NCI-H774 (cell line): ENCODE measurements around the gene PMM1.

ENCODE experiments used
- DNase-seq: peaks from one replicate; lab custom pipeline; 2025; lab: John Stamatoyannopoulos, UW

PMM1 gene

DNA sequence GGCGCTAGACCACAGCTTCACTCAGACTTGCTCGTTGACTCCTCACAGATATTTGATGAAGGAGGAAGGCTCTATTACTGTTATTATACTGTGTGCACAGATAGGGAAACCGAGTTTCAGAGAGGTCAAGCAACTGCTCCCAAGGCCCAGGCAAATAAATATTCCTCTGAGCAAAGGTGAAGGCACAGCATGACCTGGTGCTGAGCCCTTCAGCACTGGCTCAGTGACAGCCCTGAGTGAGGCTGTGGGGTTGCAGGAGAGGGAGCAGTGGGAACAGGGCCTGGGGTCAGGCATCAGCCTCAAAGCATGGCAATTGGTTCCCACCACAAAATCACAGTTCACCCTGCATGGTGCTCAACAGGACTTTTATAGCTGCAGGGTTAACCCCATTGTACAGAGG is 52.4 kb downstream of the PMM1 start:
- no peak for DNase-seq

GRCh38 chr22:41535244-41535643 is 54.4 kb downstream of the PMM1 start:
- no peak for DNase-seq

- DNase-seq, result no peak
These were observed 55.4 kb downstream of the PMM1 start for GRCh38 chr22:41534219-41534618.

DNA sequence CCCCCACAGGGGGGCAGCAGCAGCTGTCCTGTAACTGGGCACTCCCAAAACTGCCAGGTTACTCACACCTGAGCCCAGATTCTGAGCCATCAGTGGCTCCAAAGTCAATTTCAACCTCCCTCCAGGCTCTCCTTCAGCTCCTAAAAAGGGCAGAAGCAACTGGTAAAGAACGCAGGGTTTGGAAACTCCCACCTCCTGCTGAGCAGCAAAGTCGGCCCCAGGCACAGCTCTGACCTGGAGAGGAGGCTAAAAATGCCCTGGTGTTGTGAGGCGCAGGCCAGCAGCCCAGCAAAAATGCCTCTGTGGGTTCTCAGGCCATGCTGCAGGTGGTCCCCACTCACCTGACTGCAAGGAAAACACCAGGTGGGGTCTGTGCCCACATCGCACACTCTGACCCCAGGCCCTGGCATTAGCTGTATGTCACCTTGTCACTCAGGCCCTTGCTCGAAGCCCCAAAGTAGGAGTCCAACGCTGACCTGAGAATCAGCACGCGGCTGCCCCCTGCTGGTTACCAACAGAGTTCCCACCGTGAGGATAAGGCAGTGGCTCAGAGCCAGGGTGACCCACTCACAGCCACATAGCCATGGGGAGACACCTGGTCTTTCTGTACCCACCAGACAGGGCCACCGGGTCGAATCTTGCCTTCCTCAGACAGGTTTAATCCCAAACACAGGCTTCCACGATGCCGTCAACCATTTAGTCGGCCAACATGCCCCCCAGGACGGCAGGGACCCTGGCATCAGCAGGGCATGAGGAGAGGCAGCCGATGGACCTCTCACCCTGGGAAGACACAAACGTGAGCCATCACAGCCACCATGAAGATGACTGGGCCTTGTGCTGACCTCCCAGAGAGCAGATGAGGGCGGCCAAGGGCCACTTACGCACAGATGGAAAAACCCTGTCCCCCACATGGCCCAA is 56.5 kb downstream of the PMM1 start:
- DNase-seq, result no peak

GRCh38 chr22:41531715-41532477 is 57.7 kb downstream of the PMM1 start:
- no peak for DNase-seq

DNA sequence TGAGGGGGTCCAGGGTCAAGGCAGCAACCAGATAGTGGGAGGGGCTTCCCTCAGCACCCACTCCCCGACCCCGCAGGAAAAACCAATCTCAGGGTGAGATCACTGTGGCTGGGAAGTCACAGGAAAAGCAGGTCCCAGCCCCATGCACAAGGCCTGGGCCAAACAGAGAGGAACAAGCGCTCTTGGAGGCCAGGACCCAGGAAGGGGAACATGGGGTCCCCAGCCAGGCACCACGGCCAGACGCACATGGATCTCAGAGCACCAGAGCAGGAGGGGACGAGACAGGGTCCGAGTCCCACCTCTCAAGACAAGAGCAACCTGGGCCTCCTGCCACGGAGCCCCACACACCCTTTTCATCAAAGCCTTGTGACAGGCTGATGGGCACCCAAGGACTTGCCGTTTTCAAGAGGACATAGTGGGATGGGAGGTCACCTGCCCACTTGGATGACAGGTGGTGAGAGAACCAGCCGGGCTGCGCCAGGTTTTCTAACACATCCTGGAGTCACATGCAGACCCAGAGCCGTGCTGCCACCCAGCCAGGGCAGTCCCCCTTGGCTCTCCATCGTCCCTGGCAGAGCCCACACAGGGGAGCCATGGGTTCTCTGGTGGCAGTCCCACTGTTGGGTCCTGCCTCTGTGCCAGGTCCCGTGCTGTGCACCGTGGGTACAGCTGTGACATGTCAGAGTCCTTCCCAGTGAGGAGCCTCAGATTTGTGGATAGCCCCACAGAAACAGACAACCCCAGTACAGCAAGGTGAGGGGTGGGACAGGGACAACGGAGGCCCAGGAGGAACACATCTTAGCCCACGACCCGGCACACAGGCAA is 58.5 kb downstream of the PMM1 start:
- DNase-seq, result no peak

DNA sequence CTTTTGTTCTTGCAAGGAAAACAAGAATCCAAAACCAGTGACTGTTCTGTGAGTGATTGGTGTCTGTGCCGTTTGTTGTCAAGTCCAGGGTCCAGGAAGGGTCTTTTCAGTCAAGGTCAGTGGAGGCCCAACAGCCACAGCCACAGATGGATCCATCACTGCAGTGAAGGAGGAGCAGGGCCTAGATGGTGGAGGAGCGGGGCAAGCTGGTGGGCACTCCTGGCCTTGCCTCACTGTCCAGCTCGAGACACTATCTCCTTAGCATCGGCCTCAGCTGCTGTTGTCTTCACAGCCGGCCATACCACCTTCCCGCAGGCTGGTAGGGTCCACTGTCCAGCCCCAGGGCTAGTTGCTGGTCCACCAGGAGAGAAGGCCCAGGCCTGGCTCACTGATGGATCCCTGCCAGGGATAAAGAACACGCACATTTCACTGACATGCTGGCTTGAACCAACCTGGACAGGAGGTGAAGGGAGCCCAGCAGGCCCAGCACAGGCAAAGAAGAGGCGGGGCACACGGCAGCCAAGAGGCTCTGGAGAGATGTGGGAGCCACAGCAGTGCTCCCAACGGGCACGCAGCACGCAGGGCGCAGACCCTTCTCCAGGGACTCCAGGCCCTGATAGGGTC is 60.6 kb downstream of the PMM1 start:
- DNase-seq, result no peak

- DNase-seq, result no peak
These were observed 61.4 kb downstream of the PMM1 start for GRCh38 chr22:41528132-41528766.
